GM23248 (cell line): ENCODE measurements around the gene SZT2. TPM values are rescaled to one million over a fixed set of nuclear protein-coding genes. Genes with fewer than 3 reads are reported as not detected.
A peak's percentile ranks its signal among the peaks of the same experiment; 100 is the strongest.

Experiments used
- DNase-seq: peaks from one replicate; pipeline ENCODE4 v3.0.0-alpha.2; 2015
- H2AFZ ChIP-seq: fragments of 200-600 bp; sonication (generic); 2 replicates; pipeline ENCODE4 v1.6.1; 2016; ENCODE audit warnings: antibody characterized with exemption
- H3F3A ChIP-seq: fragments of 200-600 bp; sonication (generic); 2 replicates; pipeline ENCODE4 v1.6.1; 2016; ENCODE audit warnings: mild to moderate bottlenecking, antibody characterized with exemption, mixed run types; ENCODE audit not compliant: insufficient read depth
- H3K27ac ChIP-seq: fragments of 200-600 bp; sonication (generic); 2 replicates; pipeline ENCODE4 v1.5.1; 2016; ENCODE audit warnings: mild to moderate bottlenecking
- H3K27me3 ChIP-seq: fragments of 200-600 bp; sonication (generic); replicated peaks from 2 replicates; pipeline ENCODE4 v1.6.1; 2016; ENCODE audit warnings: mild to moderate bottlenecking; ENCODE audit not compliant: insufficient read depth
- H3K36me3 ChIP-seq: fragments of 200-600 bp; sonication (generic); 2 replicates; pipeline ENCODE4 v1.6.1; 2016; ENCODE audit warnings: low read depth, mild to moderate bottlenecking
- H3K4me1 ChIP-seq: fragments of 200-600 bp; sonication (generic); 2 replicates; pipeline ENCODE4 v1.6.1; 2016; ENCODE audit warnings: mild to moderate bottlenecking; ENCODE audit not compliant: insufficient read depth
- H3K4me2 ChIP-seq: fragments of 200-600 bp; sonication (generic); one replicate; pipeline ENCODE4 v1.6.1; 2016; ENCODE audit warnings: mild to moderate bottlenecking; ENCODE audit not compliant: unreplicated experiment
- H3K4me3 ChIP-seq: fragments of 200-600 bp; sonication (generic); 2 replicates; pipeline ENCODE4 v1.5.1; 2016; ENCODE audit warnings: mild to moderate bottlenecking
- H3K79me2 ChIP-seq: fragments of 200-600 bp; sonication (generic); 2 replicates; pipeline ENCODE4 v1.6.1; 2016; ENCODE audit warnings: mild to moderate bottlenecking; ENCODE audit not compliant: insufficient read depth
- H3K9ac ChIP-seq: fragments of 200-600 bp; sonication (generic); 2 replicates; pipeline ENCODE4 v1.6.1; 2016; ENCODE audit warnings: mild to moderate bottlenecking
- H3K9me2 ChIP-seq: fragments of 200-600 bp; sonication (generic); 2 replicates; pipeline ENCODE4 v1.6.1; 2016; ENCODE audit warnings: mixed run types, mild to moderate bottlenecking, moderate library complexity; ENCODE audit not compliant: insufficient read depth
- H3K9me3 ChIP-seq: fragments of 200-600 bp; sonication (generic); one replicate; pipeline ENCODE4 v1.6.1; 2017; ENCODE audit warnings: low read depth
- H4K20me1 ChIP-seq: fragments of 200-600 bp; sonication (generic); 2 replicates; pipeline ENCODE4 v1.6.0; 2016; ENCODE audit not compliant: insufficient read depth
- EZH2 ChIP-seq: fragments of 200-600 bp; sonication (generic); IDR thresholded peaks from 2 replicates; pipeline ENCODE4 v1.6.1; 2018; ENCODE audit warnings: antibody characterized with exemption, mild to moderate bottlenecking; ENCODE audit not compliant: insufficient read depth, poor library complexity, severe bottlenecking
- EZH2phosphoT487 ChIP-seq: fragments of 200-600 bp; sonication (generic); IDR thresholded peaks from 2 replicates; pipeline ENCODE4 v1.6.1; 2018; ENCODE audit warnings: antibody characterized with exemption, moderate library complexity, mild to moderate bottlenecking, low read depth; ENCODE audit not compliant: insufficient read depth
- WGBS, 2 experiments: methylation state at CpG; one replicate each; pipeline ENCODE4 v1.1.6; 2015 to 2017; ENCODE audit warnings: low lambda C conversion rate in 2 of 2, low coverage in 1 of 2; ENCODE audit errors: missing lambda C conversion rate in 2 of 2; 5-methylcytosine and 5-hydroxymethylcytosine counted together
- in situ Hi-C: fragments of 300-500 bp; cut with MboI; formaldehyde crosslinking; loops from 2 replicates; pipeline ENCODE4 v1.15.0; 2020
- polyA plus RNA-seq: library from polyadenylated mRNA; unstranded; fragments of >200 nt; fragmentation: Nextera tagmentation; extraction: Ambion mirVana; gene quantifications from 2 replicates; pipeline ENCODE4 v1.2.1, GENCODE V29; 2016
- total RNA-seq: library from RNA; depleted of rRNA; stranded (reverse); fragments of >200 nt; shearing (Covaris generic); gene quantifications from 2 replicates; pipeline ENCODE4 v1.2.3, GENCODE V29; 2014

Gene SZT2
- total and polyA plus RNA-seq, 2 experiments from 2014 or later, result 6.4 to 12.6 TPM

GRCh38 chr1:43377831-43378230, 11.9 kb upstream of the SZT2 start:
- H4K20me1 ChIP-seq, result no peaks in the 10 kb centered on the region
- peaks cover 14% of the 10 kb centered on the region for H3K4me1 ChIP-seq
- no peak overlapping the region for H3K27ac ChIP-seq
- H3K36me3 ChIP-seq, result peaks cover 5% of the 10 kb centered on the region; the same call in 1 of the 2 replicates
- H3K9ac ChIP-seq, result no peak overlapping the region
- WGBS, 2 experiments, result 100% methylated on average over 1 of the region's 1 CpG
- H3K9me3 ChIP-seq, result no peaks in the 10 kb centered on the region
- H3K79me2 ChIP-seq, result peaks cover 6% of the 10 kb centered on the region; the same call in 1 of the 2 replicates
- H3K9me2 ChIP-seq, result no peaks in the 10 kb centered on the region
- peaks cover 29% of the 10 kb centered on the region for H3F3A ChIP-seq
- H3K4me2 ChIP-seq, result no peak overlapping the region
- in situ Hi-C loops, result no loop called here
- no peaks in the 10 kb centered on the region for H3K27me3 ChIP-seq
- TF ChIP-seq EZH2phosphoT487 (no peak), EZH2 (no peak)
- H3K4me3 ChIP-seq, result no peak overlapping the region
- DNase-seq, result no peak
- no peak overlapping the region for H2AFZ ChIP-seq

DNA sequence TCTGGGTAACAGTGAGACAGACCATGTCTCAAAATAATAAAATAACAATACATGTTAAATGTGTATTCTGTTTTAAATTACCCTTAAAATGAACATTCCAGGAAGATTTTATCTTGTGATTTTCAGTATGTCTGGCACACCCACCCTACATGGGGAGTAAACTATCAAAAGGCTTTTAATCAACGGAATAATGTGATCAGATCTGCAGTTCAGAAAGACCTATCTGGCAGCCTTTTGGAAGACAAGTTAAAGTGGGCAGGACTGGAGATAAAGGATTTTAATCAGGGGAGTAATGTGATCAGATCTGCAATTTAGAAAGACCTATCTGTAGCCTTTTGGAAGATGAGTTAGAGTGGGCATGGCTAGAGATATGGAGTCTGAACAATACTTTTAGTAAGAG, 10.2 kb upstream of the SZT2 start:
- no peak overlapping the region for H3K9ac ChIP-seq
- H3K9me2 ChIP-seq, result no peaks in the 10 kb centered on the region
- H3K27me3 ChIP-seq, result no peaks in the 10 kb centered on the region
- WGBS, 2 experiments, result 100% methylated on average over 1 of the region's 1 CpG
- H3F3A ChIP-seq, result peaks cover 16% of the 10 kb centered on the region
- H3K9me3 ChIP-seq, result no peaks in the 10 kb centered on the region
- no peaks in the 10 kb centered on the region for H4K20me1 ChIP-seq
- peaks cover 21% of the 10 kb centered on the region for H3K36me3 ChIP-seq
- TF ChIP-seq EZH2phosphoT487, result no peak
- no peak for TF ChIP-seq EZH2
- H3K4me3 ChIP-seq, result no peak overlapping the region
- DNase-seq, result no peak
- H3K79me2 ChIP-seq, result peaks cover 6% of the 10 kb centered on the region; the same call in 1 of the 2 replicates
- no peak overlapping the region for H2AFZ ChIP-seq
- no peak overlapping the region for H3K27ac ChIP-seq
- no peak overlapping the region for H3K4me2 ChIP-seq
- no peaks in the 10 kb centered on the region for H3K4me1 ChIP-seq
- in situ Hi-C loops, result no loop called here

- Histone ChIP-seq H3K4me1 (no peaks in the 10 kb centered on the region), H3F3A (peaks cover 5% of the 10 kb centered on the region), H3K4me2 (no peak overlapping the region), H4K20me1 (no peaks in the 10 kb centered on the region), H3K9ac (no peak overlapping the region), H3K4me3 (no peak overlapping the region), H3K27me3 (no peaks in the 10 kb centered on the region), H3K9me2 (no peaks in the 10 kb centered on the region), H3K36me3 (peaks cover 43% of the 10 kb centered on the region), H3K9me3 (no peaks in the 10 kb centered on the region), H3K27ac (no peak overlapping the region), H3K79me2 (peaks cover 19% of the 10 kb centered on the region), H2AFZ (no peak overlapping the region)
- in situ Hi-C loops, result no loop called here
- no peak for TF ChIP-seq EZH2phosphoT487
- no peak for TF ChIP-seq EZH2
- peak; percentile 20 for DNase-seq
- WGBS, 2 experiments, result 67 to 69% methylated on average over 3 of the region's 3 CpGs
These were observed 8.1 kb upstream of the SZT2 start for GRCh38 chr1:43381612-43382011.

- Histone ChIP-seq H4K20me1 (no peaks in the 10 kb centered on the region), H3K4me2 (no peak overlapping the region), H3K36me3 (peaks cover 49% of the 10 kb centered on the region), H2AFZ (no peak overlapping the region), H3K4me3 (no peak overlapping the region), H3K27me3 (no peaks in the 10 kb centered on the region), H3K79me2 (peaks cover 25% of the 10 kb centered on the region), H3K4me1 (no peaks in the 10 kb centered on the region), H3K9me2 (no peaks in the 10 kb centered on the region), H3K9me3 (no peaks in the 10 kb centered on the region), H3K9ac (no peak overlapping the region), H3F3A (peaks cover 5% of the 10 kb centered on the region), H3K27ac (no peak overlapping the region)
- 66 to 68% methylated on average over 6 of the region's 6 CpGs for WGBS, 2 experiments
- no peak for DNase-seq
- no peak for TF ChIP-seq EZH2phosphoT487
- no peak for TF ChIP-seq EZH2
- in situ Hi-C loops, result no loop called here
These were observed 7.5 kb upstream of the SZT2 start for GRCh38 chr1:43382027-43382779.
